Measurements from ENCODE around the gene FAM228B. TPM values are rescaled to one million over a fixed set of nuclear protein-coding genes. Genes with fewer than 3 reads are reported as not detected.

The FAM228B gene
- total and polyA plus RNA-seq, 9 of the 15 experiments (the other 6 are each of a cell fraction or from before 2014, with no cell fraction given) = 1.1 to 3.7 (median 2.6) TPM

GRCh38 chr2:24123195-24123921 is at the start of gene FAM228B, which contains the start of gene PFN4 (continued):
- TF ChIP-seq CUX1 (CRISPR knock-in tag; IDR thresholded peaks at IDR 0.05) (no peak), HDAC3 (IDR thresholded peaks at IDR 0.05; ENCODE audit: borderline replicate concordance, partially characterized antibody) (no peak), TAF15 (IDR thresholded peaks at IDR 0.05; ENCODE audit: low read depth, low read length) (no peak), ASH1L (IDR thresholded peaks at IDR 0.05; ENCODE audit: borderline replicate concordance, low read depth, partially characterized antibody) (no peak), PKNOX1 (IDR thresholded peaks at IDR 0.05) (peak; percentile 98), CCNT2 (IDR thresholded peaks at IDR 0.05; ENCODE audit: borderline replicate concordance, extremely low read depth, insufficient read length, low read depth, low read length) (peak; percentile 69), SNAPC5 (CRISPR knock-in tag; IDR thresholded peaks at IDR 0.05) (no peak), ZBTB49 (CRISPR knock-in tag; IDR thresholded peaks at IDR 0.05; ENCODE audit: borderline replicate concordance) (no peak), E2F1 (CRISPR knock-in tag; IDR thresholded peaks at IDR 0.05) (peak; percentile 49; the same call in 1 of the 2 replicates), ZNF778 (CRISPR knock-in tag; IDR thresholded peaks at IDR 0.05) (no peak), TARDBP (IDR thresholded peaks at IDR 0.05) (0 out of 2 replicates have a peak, but pooled peaks have one; percentile 72), MTF1 (CRISPR knock-in tag; IDR thresholded peaks at IDR 0.05; ENCODE audit: borderline replicate concordance) (no peak), PRPF4 (IDR thresholded peaks at IDR 0.05; ENCODE audit: insufficient read depth, low read depth, low read length, poor library complexity, severe bottlenecking) (no peak), ZNF280A (IDR thresholded peaks at IDR 0.05; ENCODE audit: low read depth, partially characterized antibody) (no peak)
